ENCODE data around the gene LDHB. TPM values are rescaled to one million over a fixed set of nuclear protein-coding genes. Genes with fewer than 3 reads are reported as not detected.
A peak's percentile ranks its signal among the peaks of the same experiment; 100 is the strongest.

The LDHB gene
- polyA plus RNA-seq, 1 donor from 2014 or later, result 1,039 TPM

DNA sequence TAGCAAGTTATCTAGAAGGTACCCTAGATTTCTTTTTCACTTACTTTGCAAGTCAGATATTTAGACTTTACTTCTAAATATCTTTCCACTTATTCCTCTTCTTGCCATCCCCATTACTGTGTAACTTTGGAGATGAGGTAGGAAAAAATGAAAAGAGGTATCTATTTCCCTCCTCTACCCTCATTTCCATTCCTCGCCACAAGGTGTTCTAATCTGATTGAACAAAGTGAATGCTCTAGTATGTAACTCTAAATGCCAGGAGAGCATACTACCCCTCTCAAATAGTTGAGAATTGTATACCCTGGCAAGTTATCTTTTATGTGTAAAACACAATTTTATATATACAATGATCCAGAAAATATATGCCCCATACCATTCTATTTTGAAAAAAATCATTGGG lies 1.7 kb upstream of the LDHB start:
- no peak overlapping the region for H3K27ac ChIP-seq (ENCODE audit: low read length)
- H3F3A ChIP-seq (ENCODE audit: insufficient read depth, low read length, poor library complexity, severe bottlenecking), result no peaks in the 10 kb centered on the region
- no peaks in the 10 kb centered on the region for H3K9me3 ChIP-seq (ENCODE audit: low read length)
- H2AFZ ChIP-seq (ENCODE audit: low read depth, low read length), result no peak overlapping the region
- H3K4me3 ChIP-seq (ENCODE audit: low read length), result no peak overlapping the region
- no peaks in the 10 kb centered on the region for H3K27me3 ChIP-seq (ENCODE audit: insufficient read depth, low read depth, low read length)
- no peak overlapping the region for H3K4me2 ChIP-seq (ENCODE audit: low read length)
- H4K20me1 ChIP-seq (ENCODE audit: insufficient read depth), result no peaks in the 10 kb centered on the region
- no peaks in the 10 kb centered on the region for H3K36me3 ChIP-seq (ENCODE audit: insufficient read depth, low read length)
- TF ChIP-seq SMC3 (conservative IDR thresholded peaks at IDR 0.05; ENCODE audit: poor library complexity) (no peak), EP300 (conservative IDR thresholded peaks at IDR 0.05; ENCODE audit: poor library complexity, severe bottlenecking) (no peak), RAD21 (conservative IDR thresholded peaks at IDR 0.05) (no peak), POLR2AphosphoS5 (IDR thresholded peaks at IDR 0.05) (no peak), MXI1 (conservative IDR thresholded peaks at IDR 0.05; ENCODE audit: poor library complexity, severe bottlenecking) (no peak), EZH2 (IDR thresholded peaks at IDR 0.05; ENCODE audit: borderline replicate concordance, insufficient read depth, low read length, poor library complexity, severe bottlenecking) (no peak)
- TF ChIP-seq, protein P1, sequence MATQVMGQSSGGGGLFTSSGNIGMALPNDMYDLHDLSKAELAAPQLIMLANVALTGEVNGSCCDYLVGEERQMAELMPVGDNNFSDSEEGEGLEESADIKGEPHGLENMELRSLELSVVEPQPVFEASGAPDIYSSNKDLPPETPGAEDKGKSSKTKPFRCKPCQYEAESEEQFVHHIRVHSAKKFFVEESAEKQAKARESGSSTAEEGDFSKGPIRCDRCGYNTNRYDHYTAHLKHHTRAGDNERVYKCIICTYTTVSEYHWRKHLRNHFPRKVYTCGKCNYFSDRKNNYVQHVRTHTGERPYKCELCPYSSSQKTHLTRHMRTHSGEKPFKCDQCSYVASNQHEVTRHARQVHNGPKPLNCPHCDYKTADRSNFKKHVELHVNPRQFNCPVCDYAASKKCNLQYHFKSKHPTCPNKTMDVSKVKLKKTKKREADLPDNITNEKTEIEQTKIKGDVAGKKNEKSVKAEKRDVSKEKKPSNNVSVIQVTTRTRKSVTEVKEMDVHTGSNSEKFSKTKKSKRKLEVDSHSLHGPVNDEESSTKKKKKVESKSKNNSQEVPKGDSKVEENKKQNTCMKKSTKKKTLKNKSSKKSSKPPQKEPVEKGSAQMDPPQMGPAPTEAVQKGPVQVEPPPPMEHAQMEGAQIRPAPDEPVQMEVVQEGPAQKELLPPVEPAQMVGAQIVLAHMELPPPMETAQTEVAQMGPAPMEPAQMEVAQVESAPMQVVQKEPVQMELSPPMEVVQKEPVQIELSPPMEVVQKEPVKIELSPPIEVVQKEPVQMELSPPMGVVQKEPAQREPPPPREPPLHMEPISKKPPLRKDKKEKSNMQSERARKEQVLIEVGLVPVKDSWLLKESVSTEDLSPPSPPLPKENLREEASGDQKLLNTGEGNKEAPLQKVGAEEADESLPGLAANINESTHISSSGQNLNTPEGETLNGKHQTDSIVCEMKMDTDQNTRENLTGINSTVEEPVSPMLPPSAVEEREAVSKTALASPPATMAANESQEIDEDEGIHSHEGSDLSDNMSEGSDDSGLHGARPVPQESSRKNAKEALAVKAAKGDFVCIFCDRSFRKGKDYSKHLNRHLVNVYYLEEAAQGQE (IDR thresholded peaks at IDR 0.05; ENCODE audit: borderline replicate concordance), result no peak
- H3K79me2 ChIP-seq (replicated peaks; ENCODE audit: insufficient read depth, low read length), result peaks cover 28% of the 10 kb centered on the region
- H3K9ac ChIP-seq (ENCODE audit: low read length), result no peak overlapping the region
- no peaks in the 10 kb centered on the region for H3K9me2 ChIP-seq (ENCODE audit: insufficient read depth, low read length)

DNA sequence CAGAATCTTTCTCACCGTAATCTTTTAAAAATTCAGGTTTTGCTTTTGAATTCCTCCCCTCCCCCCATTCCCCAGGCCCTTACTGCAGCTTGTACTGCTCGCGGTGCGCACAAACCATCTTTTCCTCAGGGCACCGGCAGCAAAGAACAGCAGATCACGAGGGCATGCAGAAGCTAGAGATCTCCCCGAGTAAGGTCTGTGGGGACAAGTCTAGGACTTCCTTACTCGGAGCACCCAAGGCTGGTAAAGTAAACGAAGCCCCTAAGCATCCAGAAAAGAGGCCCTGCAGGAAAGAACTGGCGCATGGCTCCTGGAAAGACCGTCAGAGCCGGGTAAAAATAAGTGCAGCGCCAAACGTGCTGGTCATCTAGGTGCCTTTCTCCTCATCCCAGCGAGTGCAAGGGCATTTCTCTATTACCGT lies 727 bp downstream of the LDHB start:
- Histone ChIP-seq H3K9me2 (ENCODE audit: insufficient read depth, low read length) (no peaks in the 10 kb centered on the region), H3K27me3 (ENCODE audit: insufficient read depth, low read depth, low read length) (no peaks in the 10 kb centered on the region), H4K20me1 (ENCODE audit: insufficient read depth) (no peaks in the 10 kb centered on the region), H3K79me2 (replicated peaks; ENCODE audit: insufficient read depth, low read length) (peaks cover 37% of the 10 kb centered on the region), H3K27ac (ENCODE audit: low read length) (peak overlapping the region; percentile 91), H3K9ac (ENCODE audit: low read length) (peak overlapping the region; percentile 89), H3F3A (ENCODE audit: insufficient read depth, low read length, poor library complexity, severe bottlenecking) (no peaks in the 10 kb centered on the region), H3K36me3 (ENCODE audit: insufficient read depth, low read length) (no peaks in the 10 kb centered on the region), H2AFZ (ENCODE audit: low read depth, low read length) (peak overlapping the region; percentile 32), H3K9me3 (ENCODE audit: low read length) (no peaks in the 10 kb centered on the region), H3K4me3 (ENCODE audit: low read length) (peak overlapping the region; percentile 87), H3K4me2 (ENCODE audit: low read length) (peak overlapping the region; percentile 76)
- TF ChIP-seq MXI1 (conservative IDR thresholded peaks at IDR 0.05; ENCODE audit: poor library complexity, severe bottlenecking) (no peak), POLR2AphosphoS5 (IDR thresholded peaks at IDR 0.05) (peak; percentile 15), EZH2 (IDR thresholded peaks at IDR 0.05; ENCODE audit: borderline replicate concordance, insufficient read depth, low read length, poor library complexity, severe bottlenecking) (no peak)
- TF ChIP-seq, protein P2, sequence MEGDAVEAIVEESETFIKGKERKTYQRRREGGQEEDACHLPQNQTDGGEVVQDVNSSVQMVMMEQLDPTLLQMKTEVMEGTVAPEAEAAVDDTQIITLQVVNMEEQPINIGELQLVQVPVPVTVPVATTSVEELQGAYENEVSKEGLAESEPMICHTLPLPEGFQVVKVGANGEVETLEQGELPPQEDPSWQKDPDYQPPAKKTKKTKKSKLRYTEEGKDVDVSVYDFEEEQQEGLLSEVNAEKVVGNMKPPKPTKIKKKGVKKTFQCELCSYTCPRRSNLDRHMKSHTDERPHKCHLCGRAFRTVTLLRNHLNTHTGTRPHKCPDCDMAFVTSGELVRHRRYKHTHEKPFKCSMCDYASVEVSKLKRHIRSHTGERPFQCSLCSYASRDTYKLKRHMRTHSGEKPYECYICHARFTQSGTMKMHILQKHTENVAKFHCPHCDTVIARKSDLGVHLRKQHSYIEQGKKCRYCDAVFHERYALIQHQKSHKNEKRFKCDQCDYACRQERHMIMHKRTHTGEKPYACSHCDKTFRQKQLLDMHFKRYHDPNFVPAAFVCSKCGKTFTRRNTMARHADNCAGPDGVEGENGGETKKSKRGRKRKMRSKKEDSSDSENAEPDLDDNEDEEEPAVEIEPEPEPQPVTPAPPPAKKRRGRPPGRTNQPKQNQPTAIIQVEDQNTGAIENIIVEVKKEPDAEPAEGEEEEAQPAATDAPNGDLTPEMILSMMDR (IDR thresholded peaks at IDR 0.05; ENCODE audit: poor library complexity, severe bottlenecking), result no peak
- TF ChIP-seq, protein P1 (IDR thresholded peaks at IDR 0.05; ENCODE audit: borderline replicate concordance), result peak; percentile 45
